H1 (cell line): ENCODE measurements around the gene LRRC45. TPM values are rescaled to one million over a fixed set of nuclear protein-coding genes. Genes with fewer than 3 reads are reported as not detected.

Experiments used
- CTCF ChIA-PET: fragments of 300-600 bp; sonication (Branson Sonifier 250); formaldehyde crosslinking; loops from one replicate; lab custom pipeline; 2021; ENCODE audit not compliant: partially characterized antibody; lab: Charles Lee
- POLR2A ChIA-PET: fragments of 300-600 bp; sonication (Branson Sonifier 250); formaldehyde crosslinking; loops from one replicate; lab custom pipeline; 2021; ENCODE audit warnings: inconsistent platforms; ENCODE audit not compliant: partially characterized antibody; lab: Charles Lee
- DNase-seq, 2 experiments: peaks; one replicate each; pipeline versions ENCODE4 v3.0.0 to v3.0.0-alpha.2; 2010 to 2022; ENCODE audit warnings: low spot score in 2 of 2, low read depth in 1 of 2, mixed read lengths in 1 of 2
- FAIRE-seq: peaks from 2 replicates; lab custom pipeline; 2011; peaks lifted over from hg19 to GRCh38; lab: Jason Lieb, UNC
- H2AFZ ChIP-seq: 2 replicates; pipeline ENCODE4 v1.8.1; 2012; ENCODE audit warnings: low read length, inconsistent platforms
- H2AK5ac ChIP-seq: 2 replicates; pipeline ENCODE4 v1.6.1; 2013; ENCODE audit warnings: low read depth, low read length
- H2BK120ac ChIP-seq: replicated peaks from 2 replicates; pipeline ENCODE3; 2013; ENCODE audit warnings: low read depth, low read length, inconsistent platforms
- H2BK12ac ChIP-seq: 2 replicates; pipeline ENCODE4 v1.6.1; 2013; ENCODE audit warnings: low read depth, low read length
- H2BK15ac ChIP-seq: 2 replicates; pipeline ENCODE4 v1.6.1; 2013; ENCODE audit warnings: low read length
- H2BK20ac ChIP-seq: 2 replicates; pipeline ENCODE4 v1.6.1; 2013; ENCODE audit warnings: low read length
- H2BK5ac ChIP-seq: 2 replicates; pipeline ENCODE4 v1.6.1; 2013; ENCODE audit warnings: low read depth, low read length
- H3K14ac ChIP-seq: 2 replicates; pipeline ENCODE4 v1.6.1; 2013; ENCODE audit warnings: inconsistent platforms; ENCODE audit not compliant: insufficient read length
- H3K18ac ChIP-seq: 2 replicates; pipeline ENCODE4 v1.6.1; 2013; ENCODE audit warnings: low read length; ENCODE audit errors: extremely low read depth
- H3K23ac ChIP-seq: 2 replicates; pipeline ENCODE4 v1.6.1; 2013; ENCODE audit warnings: inconsistent platforms; ENCODE audit not compliant: insufficient read length
- H3K23me2 ChIP-seq: 2 replicates; pipeline ENCODE4 v1.6.1; 2013; ENCODE audit warnings: low read depth, low read length
- H3K27ac ChIP-seq: 2 replicates; pipeline ENCODE4 v1.6.1; 2011; ENCODE audit warnings: low read depth, low read length, inconsistent platforms
- H3K27me3 ChIP-seq, 4 experiments: replicated peaks in 1 of 4; 1 replicate in 1 of 4; 2 replicates in 3 of 4; pipeline versions ENCODE4 v1.6.1 to v1.8.1; 2011 to 2013; ENCODE audit warnings: low read length in 3 of 4, mild to moderate bottlenecking in 3 of 4, inconsistent platforms in 2 of 4, mixed read lengths in 2 of 4, moderate library complexity in 1 of 4; ENCODE audit not compliant: control insufficient read depth in 3 of 4, insufficient read depth in 3 of 4; ENCODE audit errors: extremely low read depth in 1 of 4
- H3K36me3 ChIP-seq, 4 experiments: 2 replicates each; pipeline versions ENCODE4 v1.6.1 to v1.8.1; 2011 to 2013; ENCODE audit warnings: mild to moderate bottlenecking in 4 of 4, low read length in 3 of 4, moderate library complexity in 2 of 4, control low read depth in 1 of 4, inconsistent platforms in 1 of 4; ENCODE audit not compliant: insufficient read depth in 4 of 4, control insufficient read depth in 2 of 4
- H3K4ac ChIP-seq: replicated peaks from 2 replicates; pipeline ENCODE3; 2013; ENCODE audit warnings: low read length, low read depth, mixed read lengths, inconsistent platforms; ENCODE audit not compliant: insufficient read length
- H3K4me1 ChIP-seq, 4 experiments: replicated peaks in 1 of 4; 1 replicate in 1 of 4; 2 replicates in 3 of 4; pipeline versions ENCODE4 v1.6.1 to v1.8.1; 2011 to 2013; ENCODE audit warnings: low read length in 3 of 4, inconsistent platforms in 2 of 4, mixed read lengths in 1 of 4; ENCODE audit not compliant: insufficient read depth in 4 of 4, control insufficient read depth in 3 of 4
- H3K4me2 ChIP-seq, 2 experiments: 2 replicates each; pipeline versions ENCODE4 v1.6.1 to v1.8.1; 2011 to 2013; ENCODE audit warnings: low read depth in 2 of 2, low read length in 2 of 2, control low read depth in 1 of 2, inconsistent platforms in 1 of 2, mild to moderate bottlenecking in 1 of 2; ENCODE audit not compliant: insufficient read depth in 1 of 2
- H3K4me3 ChIP-seq, 4 experiments: fragments of 200-600, 300-600 bp in 1 of 4; sonication (generic), shearing (Covaris generic), sonication (Bioruptor Twin) in 1 of 4; 2 replicates each; pipeline versions ENCODE4 v1.5.1 to v1.8.1; 2011 to 2016; ENCODE audit warnings: low read length in 4 of 4, low read depth in 3 of 4, control low read depth in 2 of 4, inconsistent platforms in 2 of 4, mild to moderate bottlenecking in 2 of 4, mixed read lengths in 1 of 4, moderate library complexity in 1 of 4; ENCODE audit not compliant: insufficient read depth in 2 of 4; ENCODE audit errors: extremely low read depth in 1 of 4
- H3K56ac ChIP-seq: replicated peaks from 2 replicates; pipeline ENCODE3; 2013; ENCODE audit warnings: low read depth, mild to moderate bottlenecking, mixed read lengths, low read length, inconsistent platforms; ENCODE audit not compliant: insufficient read length
- H3K79me1 ChIP-seq: 2 replicates; pipeline ENCODE4 v1.6.1; 2013; ENCODE audit warnings: low read depth, low read length, control low read depth
- H3K79me2 ChIP-seq, 2 experiments: 2 replicates each; pipeline versions ENCODE4 v1.6.1 to v1.8.1; 2012 to 2013; ENCODE audit warnings: low read length in 2 of 2, mild to moderate bottlenecking in 2 of 2, inconsistent platforms in 1 of 2; ENCODE audit not compliant: insufficient read depth in 2 of 2, control insufficient read depth in 1 of 2
- H3K9ac ChIP-seq, 4 experiments: replicated peaks in 1 of 4; 1 replicate in 1 of 4; 2 replicates in 3 of 4; pipeline versions ENCODE4 v1.6.1 to v1.8.1; 2011 to 2013; ENCODE audit warnings: low read depth in 3 of 4, low read length in 3 of 4, control low read depth in 2 of 4, mild to moderate bottlenecking in 2 of 4, moderate library complexity in 2 of 4, inconsistent platforms in 1 of 4; ENCODE audit errors: extremely low read depth in 1 of 4
- H3K9me3 ChIP-seq, 2 experiments: 2 replicates each; pipeline versions ENCODE4 v1.6.1 to v1.8.1; 2012 to 2013; ENCODE audit warnings: mild to moderate bottlenecking in 2 of 2, moderate library complexity in 2 of 2, control low read depth in 1 of 2, inconsistent platforms in 1 of 2, low read depth in 1 of 2, low read length in 1 of 2, mixed read lengths in 1 of 2; ENCODE audit not compliant: insufficient read depth in 2 of 2
- H4K20me1 ChIP-seq, 2 experiments: replicated peaks in 1 of 2; 2 replicates each; pipeline versions ENCODE3 to v1.8.1; 2011 to 2013; ENCODE audit warnings: inconsistent platforms in 2 of 2, low read length in 2 of 2, mild to moderate bottlenecking in 1 of 2; ENCODE audit not compliant: insufficient read depth in 2 of 2, control insufficient read depth in 1 of 2
- H4K5ac ChIP-seq: 2 replicates; pipeline ENCODE4 v1.6.1; 2013; ENCODE audit warnings: low read length, low read depth, mixed read lengths, inconsistent platforms; ENCODE audit not compliant: insufficient read length
- H4K8ac ChIP-seq: 2 replicates; pipeline ENCODE4 v1.8.0; 2013; ENCODE audit warnings: mild to moderate bottlenecking, moderate library complexity, low read length, inconsistent platforms; ENCODE audit not compliant: insufficient read depth; ENCODE audit errors: extremely low read depth
- H4K91ac ChIP-seq: replicated peaks from 2 replicates; pipeline ENCODE3; 2013; ENCODE audit warnings: low read length, mixed read lengths, inconsistent platforms; ENCODE audit not compliant: insufficient read length
- BRCA1 ChIP-seq: IDR thresholded peaks from 2 replicates; pipeline ENCODE4 v1.6.1; 2012; ENCODE audit warnings: low read depth, low read length, improper control_type of control experiment
- EZH2 ChIP-seq: fragments of 200-600 bp; sonication (generic); IDR thresholded peaks from 2 replicates; pipeline ENCODE4 v1.7.1; 2012; ENCODE audit warnings: low read depth, mild to moderate bottlenecking, moderate library complexity, low read length, inconsistent platforms; ENCODE audit not compliant: severe bottlenecking
- GABPA ChIP-seq: IDR thresholded peaks from 2 replicates; pipeline ENCODE4 v1.6.1; 2011; ENCODE audit warnings: mild to moderate bottlenecking, low read length, moderate library complexity, borderline replicate concordance; ENCODE audit not compliant: insufficient read depth
- JUN ChIP-seq: IDR thresholded peaks from 2 replicates; pipeline ENCODE4 v1.6.1; 2011; ENCODE audit warnings: low read depth, mild to moderate bottlenecking, improper control_type of control experiment, low read length
- SP2 ChIP-seq: IDR thresholded peaks from 2 replicates; pipeline ENCODE4 v1.6.1; 2012; ENCODE audit warnings: mild to moderate bottlenecking, low read length, inconsistent platforms
- WGBS, 2 experiments: shearing (Covaris generic) in 1 of 2; methylation state at CpG; one replicate each; pipeline versions ENCODE4 v1.1.6 to v1.1.7; 2013 to 2015; ENCODE audit warnings: low lambda C conversion rate in 2 of 2, mixed read lengths in 2 of 2, inconsistent platforms in 1 of 2, low coverage in 1 of 2, missing lambda C conversion rate in 1 of 2; ENCODE audit not compliant: insufficient replicate concordance in 2 of 2, insufficient coverage in 1 of 2, insufficient read length in 1 of 2; ENCODE audit errors: extremely low coverage in 1 of 2, missing lambda C conversion rate in 1 of 2; 5-methylcytosine and 5-hydroxymethylcytosine counted together
- polyA plus RNA-seq, 7 experiments: library from polyadenylated mRNA; depleted of rRNA in 3 of 7; stranded (reverse) in 5 of 7; unstranded in 2 of 7; fragments of >200 nt in 5 of 7; fragments of 200-250 nt in 2 of 7; gene quantifications; 1 replicate in 5 of 7; 2 replicates in 1 of 7; 4 replicates in 1 of 7; pipeline versions ENCODE4 v1.2.1 to v1.2.3, GENCODE V29; 2011 to 2013; ENCODE audit warnings: missing spikeins in 2 of 7, mixed read lengths in 2 of 7
- total RNA-seq: library from RNA; stranded (reverse); fragmentation: NEBNext Ultra II Directional; extraction: Animal tissue kit (Norgen Biotek cat#: 25700); gene quantifications from 2 replicates; pipeline ENCODE4 v1.2.1, GENCODE V29; 2021

Gene LRRC45
- total and polyA plus RNA-seq, 2 of the 8 experiments (the other 6 are each of a cell fraction or from before 2014, with no cell fraction given), result 11.5 to 29.0 TPM

GRCh38 chr17:82050152-82050760, 27.2 kb downstream of the LRRC45 start:
- no peak overlapping the region for H2AFZ ChIP-seq
- H3K79me1 ChIP-seq, result peaks cover 6% of the 10 kb centered on the region; the same call in 1 of the 2 replicates
- H2BK120ac ChIP-seq, result no peak overlapping the region
- ChIA-PET POLR2A (interaction anchor here (1.0 to 13.2 kb wide), 7 partner anchors 9 to 347 kb away, joined by 3 to 161 read pairs (median 5); partner anchors contain the start of genes CENPX, DUS1L, LRRC45 and MRPL12), CTCF (interaction anchor here (0.8 to 1.7 kb wide), 6 partner anchors 9 to 26 kb away, joined by 3 to 6 read pairs (median 3); partner anchors contain the start of gene RAC3)
- H3K4me2 ChIP-seq, result peak overlapping the region; percentile 68 to 69
- peaks cover 0 to 12% of the 10 kb centered on the region in 2 experiments; a peak in 1 of 4 replicates for H3K79me2 ChIP-seq
- H3K4me3 ChIP-seq, result peak overlapping the region; percentile 45 to 87 (median 76); a peak in 6 of 8 replicates
- peak overlapping the region in 2 of 4 experiments; percentile 38 to 54; a peak in 3 of 7 replicates for H3K9ac ChIP-seq
- H4K5ac ChIP-seq, result no peak overlapping the region
- H3K36me3 ChIP-seq, result peaks cover 5 to 21% (median 9%) of the 10 kb centered on the region in 4 experiments; a peak in 7 of 8 replicates
- H2BK12ac ChIP-seq, result peak overlapping the region; percentile 17; the same call in 1 of the 2 replicates
- H3K9me3 ChIP-seq, result no peaks in the 10 kb centered on the region
- H2AK5ac ChIP-seq, result no peak overlapping the region
- H3K4me1 ChIP-seq, result peaks cover 0 to 11% (median 6%) of the 10 kb centered on the region in 4 experiments; a peak in 5 of 7 replicates
- H3K27me3 ChIP-seq, result no peaks in the 10 kb centered on the region; a peak in 1 of 7 replicates
- no peak for FAIRE-seq
- peak overlapping the region; percentile 68; the same call in 1 of the 2 replicates for H4K8ac ChIP-seq
- no peak overlapping the region for H2BK15ac ChIP-seq
- H3K23me2 ChIP-seq, result peaks cover 6% of the 10 kb centered on the region; the same call in 1 of the 2 replicates
- no peak overlapping the region for H3K27ac ChIP-seq
- no peak overlapping the region for H2BK5ac ChIP-seq
- WGBS, 2 experiments, result 92% methylated on average over 27 of the region's 28 CpGs; no CpG with 5 or more reads in 1 of the 2 experiments
- H3K14ac ChIP-seq, result no peak overlapping the region
- H2BK20ac ChIP-seq, result no peak overlapping the region
- H3K4ac ChIP-seq, result no peak overlapping the region
- H3K56ac ChIP-seq, result no peak overlapping the region
- H4K20me1 ChIP-seq, result peaks cover 4 to 9% of the 10 kb centered on the region in 2 experiments
- H4K91ac ChIP-seq, result peak overlapping the region; percentile 25
- H3K18ac ChIP-seq, result no peak overlapping the region
- H3K23ac ChIP-seq, result no peak overlapping the region
- DNase-seq, result no peak
- TF ChIP-seq BRCA1 (no peak), GABPA (no peak), SP2 (no peak), JUN (no peak), EZH2 (no peak)
